DOHH2 (cell line): ENCODE measurements around the gene SEZ6.

Source experiments
- CTCF ChIP-seq: fragments of 200-600 bp; sonication (generic); IDR thresholded peaks from one replicate; pipeline ENCODE4 v1.5.1; 2014; ENCODE audit warnings: antibody characterized with exemption, mild to moderate bottlenecking, low read depth, low read length; ENCODE audit not compliant: poor library complexity, severe bottlenecking
- EZH2phosphoT487 ChIP-seq: fragments of 200-600 bp; sonication (generic); IDR thresholded peaks from 2 replicates; pipeline ENCODE4 v1.6.1; 2017; ENCODE audit warnings: borderline replicate concordance, mild to moderate bottlenecking, antibody characterized with exemption, low read length, moderate library complexity, mixed read lengths

- no peak for TF ChIP-seq CTCF
- TF ChIP-seq EZH2phosphoT487, result no peak
Measured at GRCh38 chr17:29016345-29017210, 10.7 kb upstream of the SEZ6 start.
